ENCODE data around the gene THADA. TPM values are rescaled to one million over a fixed set of nuclear protein-coding genes. Genes with fewer than 3 reads are reported as not detected.

The THADA gene
- total RNA-seq, 1 experiment from 2014 or later: 20.1 TPM

GRCh38 chr2:43328832-43329231, 267.0 kb downstream of the THADA start:
- H4K5ac ChIP-seq (ENCODE audit: insufficient read length, low read depth, low read length): no peak overlapping the region
- H2AK5ac ChIP-seq (ENCODE audit: insufficient read length, low read length): no peak overlapping the region
- no peaks in the 10 kb centered on the region for H3K79me1 ChIP-seq (ENCODE audit: insufficient read depth, low read depth, low read length, poor library complexity, severe bottlenecking)
- no CpG with 5 or more reads among the region's 3 CpGs for WGBS (ENCODE audit: extremely low coverage, insufficient read length, low lambda C conversion rate)
- H2BK12ac ChIP-seq (ENCODE audit: insufficient read length, low read depth, low read length): no peak overlapping the region
- H3K4me1 ChIP-seq (ENCODE audit: insufficient read depth, low read length): no peaks in the 10 kb centered on the region
- H3T11ph ChIP-seq (ENCODE audit: low read length): no peak overlapping the region
- H3K27me3 ChIP-seq (ENCODE audit: insufficient read depth, low read length): no peaks in the 10 kb centered on the region
- Mint-ChIP-seq H3K27me3 (ENCODE audit: low read depth) (no peaks in the 10 kb centered on the region), H3K4me3 (no peak overlapping the region), H3K4me1 (peaks cover 9 to 14% of the 10 kb centered on the region in 2 experiments), H3K36me3 (ENCODE audit: insufficient read depth in 1 of 3, low read depth in 3 of 3) (no peaks in the 10 kb centered on the region; a peak in 1 of 7 replicates), H3K27ac (no peak overlapping the region), H3K9me3 (no peaks in the 10 kb centered on the region)
- H2BK20ac ChIP-seq (ENCODE audit: low read depth, low read length, poor library complexity, severe bottlenecking): no peak overlapping the region
- no peaks in the 10 kb centered on the region for H3K23me2 ChIP-seq (ENCODE audit: insufficient read length, low read depth, low read length, poor library complexity, severe bottlenecking)
- H4K20me1 ChIP-seq (ENCODE audit: control insufficient read depth, insufficient read depth, insufficient read length): no peaks in the 10 kb centered on the region
- DNase-seq: no peak
- no peak overlapping the region for H3K27ac ChIP-seq (ENCODE audit: insufficient read length, low read depth, low read length)
- H3K18ac ChIP-seq (ENCODE audit: insufficient read length, low read depth, low read length): no peak overlapping the region
- H3K23ac ChIP-seq (ENCODE audit: insufficient read length, low read depth, low read length): no peak overlapping the region
- no peak overlapping the region for H2BK15ac ChIP-seq (ENCODE audit: low read depth, low read length)
- H2AFZ ChIP-seq (ENCODE audit: low read length): no peak overlapping the region
- no peak overlapping the region for H2BK5ac ChIP-seq (ENCODE audit: insufficient read length, low read length)
- no peak overlapping the region for H3K14ac ChIP-seq (ENCODE audit: insufficient read depth, low read length)
- no peak for TF ChIP-seq CTCF (conservative IDR thresholded peaks at IDR 0.05)
- H2BK120ac ChIP-seq (ENCODE audit: low read depth, low read length, poor library complexity, severe bottlenecking): no peak overlapping the region
- H4K91ac ChIP-seq (ENCODE audit: insufficient read length, low read depth, low read length): no peak overlapping the region
- no peaks in the 10 kb centered on the region for H3K9me3 ChIP-seq (ENCODE audit: control insufficient read depth, low read depth, low read length)
- H4K8ac ChIP-seq (replicated peaks; ENCODE audit: insufficient read length, low read depth, low read length): no peak overlapping the region
- no peak overlapping the region for H3K9ac ChIP-seq (ENCODE audit: extremely low read depth, insufficient read length, low read length)
- no peak overlapping the region for H3K4me2 ChIP-seq (ENCODE audit: insufficient read depth, insufficient read length, low read length)
- no peaks in the 10 kb centered on the region for H3K79me2 ChIP-seq (ENCODE audit: insufficient read depth, low read length)
- H3K56ac ChIP-seq (ENCODE audit: insufficient read length, low read depth, low read length): no peak overlapping the region
- H3K4ac ChIP-seq (ENCODE audit: low read depth, low read length): no peak overlapping the region

All from H9 (cell line).